ENCODE measurements around the gene RC3H1. TPM values are rescaled to one million over a fixed set of nuclear protein-coding genes. Genes with fewer than 3 reads are reported as not detected.

RC3H1 gene
- polyA plus RNA-seq, 1 experiment: 10.6 TPM

DNA sequence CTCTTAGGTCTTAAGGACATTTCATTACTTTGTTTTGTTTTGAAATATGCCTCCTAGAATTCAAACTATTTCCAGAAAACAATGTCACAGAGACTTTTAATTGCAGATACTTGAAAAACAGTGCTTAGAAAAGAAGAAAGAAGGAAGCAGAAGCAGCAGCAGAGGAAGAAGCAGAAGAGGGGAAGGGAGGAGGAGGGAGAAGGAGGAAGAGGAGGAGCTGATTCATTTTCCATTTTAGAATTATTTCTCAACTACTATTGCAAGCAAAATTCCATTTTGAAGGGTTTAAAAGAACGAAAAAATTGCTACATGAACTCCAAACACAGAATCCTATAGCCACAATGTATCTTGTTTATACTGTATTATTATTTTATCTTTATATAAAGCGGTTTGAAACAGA is 13.9 kb downstream of the RC3H1 start:
- H3K36me3 ChIP-seq (ENCODE audit: control insufficient read depth, insufficient read depth, low read length): no peaks in the 10 kb centered on the region
- no peaks in the 10 kb centered on the region for H3K27me3 ChIP-seq (ENCODE audit: control insufficient read depth, insufficient read depth, low read length)
- no peak for DNase-seq (ENCODE audit: low read depth)
- ChIA-PET CTCF (no interaction called here), POLR2A (no interaction called here)
- TF ChIP-seq, protein P1, sequence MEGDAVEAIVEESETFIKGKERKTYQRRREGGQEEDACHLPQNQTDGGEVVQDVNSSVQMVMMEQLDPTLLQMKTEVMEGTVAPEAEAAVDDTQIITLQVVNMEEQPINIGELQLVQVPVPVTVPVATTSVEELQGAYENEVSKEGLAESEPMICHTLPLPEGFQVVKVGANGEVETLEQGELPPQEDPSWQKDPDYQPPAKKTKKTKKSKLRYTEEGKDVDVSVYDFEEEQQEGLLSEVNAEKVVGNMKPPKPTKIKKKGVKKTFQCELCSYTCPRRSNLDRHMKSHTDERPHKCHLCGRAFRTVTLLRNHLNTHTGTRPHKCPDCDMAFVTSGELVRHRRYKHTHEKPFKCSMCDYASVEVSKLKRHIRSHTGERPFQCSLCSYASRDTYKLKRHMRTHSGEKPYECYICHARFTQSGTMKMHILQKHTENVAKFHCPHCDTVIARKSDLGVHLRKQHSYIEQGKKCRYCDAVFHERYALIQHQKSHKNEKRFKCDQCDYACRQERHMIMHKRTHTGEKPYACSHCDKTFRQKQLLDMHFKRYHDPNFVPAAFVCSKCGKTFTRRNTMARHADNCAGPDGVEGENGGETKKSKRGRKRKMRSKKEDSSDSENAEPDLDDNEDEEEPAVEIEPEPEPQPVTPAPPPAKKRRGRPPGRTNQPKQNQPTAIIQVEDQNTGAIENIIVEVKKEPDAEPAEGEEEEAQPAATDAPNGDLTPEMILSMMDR (IDR thresholded peaks at IDR 0.05; ENCODE audit: insufficient read depth, low read depth, low read length): no peak
- no peak overlapping the region for H3K4me3 ChIP-seq (ENCODE audit: low read depth, low read length)

DNA sequence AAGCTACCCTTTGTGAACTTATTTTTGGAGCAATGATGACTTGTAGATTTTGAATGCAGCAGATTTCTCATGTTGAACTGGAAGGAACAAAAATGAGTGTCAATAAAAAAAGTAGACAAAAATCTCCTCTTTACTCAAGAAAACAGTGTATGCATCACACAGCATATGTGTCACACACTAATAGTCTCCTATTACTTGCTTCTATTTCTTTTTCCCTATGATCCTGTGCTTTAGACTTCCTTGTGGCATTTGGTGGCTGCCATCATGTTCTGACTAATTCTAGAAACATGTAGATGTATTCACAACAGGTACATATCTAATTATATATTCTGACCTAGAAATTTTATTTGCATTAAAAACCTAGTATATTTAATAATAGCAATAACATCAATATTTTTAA is 14.3 kb downstream of the RC3H1 start:
- H3K27me3 ChIP-seq (ENCODE audit: control insufficient read depth, insufficient read depth, low read length): no peaks in the 10 kb centered on the region
- POLR2A ChIA-PET: no interaction called here
- TF ChIP-seq, protein P1 (IDR thresholded peaks at IDR 0.05; ENCODE audit: insufficient read depth, low read depth, low read length): no peak
- H3K4me3 ChIP-seq (ENCODE audit: low read depth, low read length): no peak overlapping the region
- no peak for DNase-seq (ENCODE audit: low read depth)
- CTCF ChIA-PET: no interaction called here
- no peaks in the 10 kb centered on the region for H3K36me3 ChIP-seq (ENCODE audit: control insufficient read depth, insufficient read depth, low read length)

DNA sequence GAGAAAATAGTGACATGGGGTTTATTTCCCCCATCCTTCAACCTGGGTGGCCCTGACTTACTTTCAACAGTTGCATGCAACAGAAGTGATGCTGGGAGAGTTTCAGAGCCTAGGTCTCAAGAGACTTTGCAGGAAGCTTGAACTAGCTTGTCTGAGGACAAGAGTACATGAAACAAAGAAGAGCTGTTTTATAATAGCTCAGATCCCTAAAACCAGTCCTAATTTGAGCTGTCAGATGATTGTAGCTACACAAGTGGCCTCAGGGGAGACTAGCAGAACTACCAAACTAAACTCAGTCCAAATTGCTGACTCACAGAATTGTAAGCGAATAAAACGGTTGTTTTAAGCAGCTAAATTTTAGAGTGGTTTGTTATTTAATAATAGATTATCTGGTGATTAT is 17.1 kb downstream of the RC3H1 start:
- H3K4me3 ChIP-seq (ENCODE audit: low read depth, low read length): no peak overlapping the region
- ChIA-PET CTCF (interaction anchor here (0.6 kb wide), 1 partner anchor 108 kb away, joined by 3 read pairs; no protein-coding TSS in a partner anchor), POLR2A (interaction anchor here (0.6 kb wide), 3 partner anchors 14 to 77 kb away, joined by 3 to 13 read pairs (median 4); no protein-coding TSS in a partner anchor)
- TF ChIP-seq, protein P1 (IDR thresholded peaks at IDR 0.05; ENCODE audit: insufficient read depth, low read depth, low read length): no peak
- no peaks in the 10 kb centered on the region for H3K36me3 ChIP-seq (ENCODE audit: control insufficient read depth, insufficient read depth, low read length)
- no peak for DNase-seq (ENCODE audit: low read depth)
- H3K27me3 ChIP-seq (ENCODE audit: control insufficient read depth, insufficient read depth, low read length): no peaks in the 10 kb centered on the region

DNA sequence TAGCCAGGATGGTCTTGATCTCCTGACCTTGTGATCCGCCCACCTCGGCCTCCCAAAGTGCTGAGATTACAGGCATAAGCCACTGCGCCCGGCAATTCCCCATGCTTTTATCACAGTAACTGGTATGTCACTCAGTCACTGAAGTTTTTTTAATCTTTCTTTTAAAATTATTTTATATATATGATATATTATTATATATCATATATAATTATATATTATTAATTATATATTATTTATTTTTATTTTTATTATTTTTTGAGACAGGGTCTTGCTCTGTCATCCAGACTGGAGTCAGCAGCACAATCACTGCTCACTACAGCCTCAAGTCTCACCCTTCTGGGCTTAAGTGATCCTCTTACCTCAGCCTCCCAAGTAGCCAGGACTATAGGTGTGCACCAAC is 18.3 kb downstream of the RC3H1 start:
- ChIA-PET CTCF (no interaction called here), POLR2A (no interaction called here)
- Histone ChIP-seq H3K36me3 (ENCODE audit: control insufficient read depth, insufficient read depth, low read length) (no peaks in the 10 kb centered on the region), H3K27me3 (ENCODE audit: control insufficient read depth, insufficient read depth, low read length) (no peaks in the 10 kb centered on the region), H3K4me3 (ENCODE audit: low read depth, low read length) (no peak overlapping the region)
- TF ChIP-seq, protein P1 (IDR thresholded peaks at IDR 0.05; ENCODE audit: insufficient read depth, low read depth, low read length): no peak
- DNase-seq (ENCODE audit: low read depth): no peak

DNA sequence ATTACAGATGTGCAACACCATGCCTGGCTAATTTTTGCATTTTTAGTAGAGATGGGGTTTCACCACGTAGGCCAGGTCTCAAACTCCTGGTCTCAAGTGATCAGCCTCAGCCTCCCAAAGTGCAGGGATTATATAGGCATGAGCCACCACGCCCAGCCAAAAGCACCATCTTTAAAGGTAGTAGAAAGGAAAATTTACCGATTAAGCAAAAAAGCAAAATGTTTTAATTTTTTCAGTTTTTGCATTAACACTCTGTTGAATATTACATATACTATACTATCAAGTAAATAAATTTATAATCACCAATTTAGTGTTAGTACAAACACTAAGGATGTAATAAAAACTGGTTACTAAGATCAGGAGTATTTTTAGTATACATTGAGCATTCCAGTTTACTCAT is 20.6 kb downstream of the RC3H1 start:
- ChIA-PET CTCF (no interaction called here), POLR2A (no interaction called here)
- Histone ChIP-seq H3K27me3 (ENCODE audit: control insufficient read depth, insufficient read depth, low read length) (no peaks in the 10 kb centered on the region), H3K4me3 (ENCODE audit: low read depth, low read length) (no peak overlapping the region), H3K36me3 (ENCODE audit: control insufficient read depth, insufficient read depth, low read length) (peaks cover 1% of the 10 kb centered on the region; the same call in 1 of the 2 replicates)
- no peak for DNase-seq (ENCODE audit: low read depth)
- TF ChIP-seq, protein P1 (IDR thresholded peaks at IDR 0.05; ENCODE audit: insufficient read depth, low read depth, low read length): no peak
